Pulmonary artery endothelial cell (primary cell): ENCODE results near the gene SERBP1. TPM values are rescaled to one million over a fixed set of nuclear protein-coding genes. Genes with fewer than 3 reads are reported as not detected.
"Not testable (repeated sequence)": the region's sequence is repeated elsewhere in the genome, so short reads cannot be mapped to it uniquely, and the experiment has no call there.

Source experiments
- DNase-seq: peaks from one replicate; pipeline ENCODE4 v3.0.0-alpha.2; 2011; ENCODE audit warnings: low read depth, low spot score
- total RNA-seq: library from RNA; depleted of rRNA; stranded (reverse); fragments of >200 nt; gene quantifications from 2 replicates; pipeline ENCODE4 v1.2.3, GENCODE V29; 2014

Gene SERBP1
- total RNA-seq, 1 donor from 2014 or later = 349 TPM

DNA sequence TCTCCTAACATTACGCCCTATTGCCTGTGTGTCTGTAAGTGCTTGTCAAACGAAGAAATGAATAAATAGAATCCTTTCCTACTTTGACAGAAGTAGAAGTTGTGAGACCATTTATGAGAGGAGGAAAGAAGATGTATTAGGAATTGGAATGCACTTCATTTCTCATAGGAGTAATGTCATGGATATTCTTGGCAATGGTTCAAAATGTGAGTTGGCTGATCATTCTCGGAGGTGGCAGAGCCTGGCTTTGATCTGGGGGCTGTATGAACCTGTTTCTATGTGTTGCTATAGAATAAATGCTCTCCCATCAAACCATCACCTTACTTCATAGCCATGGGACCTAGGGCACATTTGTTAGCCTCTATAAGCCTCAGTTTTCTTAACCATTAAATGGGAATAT lies 10.1 kb upstream of the SERBP1 start:
- DNase-seq = no peak

DNA sequence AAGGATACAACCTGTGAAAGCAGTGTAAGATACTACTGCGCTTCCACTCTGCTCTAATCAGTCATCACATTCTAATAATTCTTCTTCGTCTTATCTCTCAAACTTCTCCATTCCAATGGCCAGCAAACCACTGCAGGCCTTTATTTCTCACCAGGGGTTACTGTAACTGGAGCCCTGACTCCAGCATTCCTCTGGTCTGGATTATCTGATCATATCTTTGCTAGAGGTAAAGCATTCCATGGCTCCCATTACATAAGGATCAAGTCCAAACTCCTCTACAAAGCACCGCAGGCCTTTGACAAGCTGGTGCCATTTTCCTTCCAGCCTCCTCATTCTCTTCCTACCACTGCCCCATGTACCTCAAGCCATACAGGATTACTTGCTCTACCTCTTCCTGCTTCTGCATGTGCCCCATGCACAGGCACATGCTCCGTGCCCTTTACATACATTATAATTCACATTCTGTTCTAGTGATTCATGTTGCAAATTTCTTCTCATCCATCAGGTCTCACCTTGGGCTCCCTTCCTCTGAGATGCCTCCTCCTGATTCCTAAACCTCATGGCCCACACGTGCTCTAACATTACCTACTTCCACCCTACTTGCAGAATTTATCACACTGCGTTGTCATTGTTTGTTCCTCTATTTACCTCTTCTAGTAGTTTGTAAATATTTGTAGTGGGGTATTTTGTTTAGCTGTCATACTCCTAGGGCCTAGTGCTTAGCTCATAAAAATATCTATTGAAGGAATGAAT lies 9.3 kb upstream of the SERBP1 start:
- DNase-seq = no peak

DNA sequence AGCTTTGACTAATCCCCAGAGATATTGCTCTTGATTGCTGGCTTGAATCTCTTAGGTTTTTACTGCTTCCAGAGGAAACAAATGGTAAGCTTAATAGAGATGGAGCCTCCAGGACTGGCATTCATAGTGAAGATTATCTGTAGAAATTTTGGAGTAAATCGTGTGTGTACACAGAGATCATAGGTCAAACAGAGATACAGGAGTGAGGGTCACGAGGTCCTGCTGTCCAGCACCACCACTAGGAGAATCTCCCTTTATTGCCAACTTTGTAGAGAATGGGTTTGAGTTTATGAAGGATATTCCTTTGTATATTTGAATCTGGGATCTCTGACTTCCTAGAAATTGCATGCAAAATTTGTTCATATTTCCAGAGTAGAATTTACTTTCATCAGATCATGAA lies 7.8 kb upstream of the SERBP1 start:
- DNase-seq = no peak

DNA sequence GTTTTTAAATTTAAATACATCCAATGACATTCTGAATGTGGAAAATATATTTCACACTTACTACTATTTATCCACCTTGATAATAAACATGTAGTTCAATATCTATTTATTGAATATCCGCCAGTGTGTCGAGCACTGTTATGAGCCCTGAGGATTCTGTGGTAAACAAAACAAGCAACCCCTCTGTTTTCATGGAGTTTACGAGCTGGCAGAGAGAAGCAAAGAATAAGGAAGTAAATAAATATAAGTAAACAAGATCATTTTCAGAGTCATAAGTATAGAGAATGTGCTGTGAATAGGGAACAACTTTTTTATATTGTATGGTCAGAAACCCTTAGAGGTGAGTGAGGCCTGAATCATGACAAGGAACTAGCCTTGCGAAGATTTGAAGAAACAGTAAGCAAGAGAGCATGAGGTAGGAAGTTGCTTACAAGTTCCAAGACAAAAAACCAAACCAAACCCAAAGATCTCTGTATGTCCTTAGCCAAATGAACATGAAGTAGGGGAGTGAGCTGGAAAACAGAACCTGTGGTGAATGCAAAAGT lies 6.4 kb upstream of the SERBP1 start:
- no peak for DNase-seq

DNA sequence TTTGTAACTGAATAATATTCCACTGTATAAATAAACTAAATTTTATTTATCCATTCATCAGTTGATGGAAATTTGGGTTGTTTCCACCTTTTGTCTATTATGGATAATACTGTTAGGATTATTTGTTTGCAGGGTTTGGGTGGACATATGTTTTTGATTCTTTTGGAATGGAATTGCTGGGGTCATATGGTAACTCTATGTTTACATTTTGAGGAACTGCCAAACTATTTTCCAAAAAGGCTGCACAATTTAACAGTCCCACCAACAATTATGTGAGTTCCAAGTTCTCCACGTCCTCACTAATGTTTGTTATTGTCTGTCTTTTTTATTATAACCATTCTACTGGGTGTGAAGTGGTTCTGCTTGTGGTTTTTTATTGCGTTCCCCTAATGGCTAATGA lies 4.3 kb upstream of the SERBP1 start:
- no peak for DNase-seq

DNA sequence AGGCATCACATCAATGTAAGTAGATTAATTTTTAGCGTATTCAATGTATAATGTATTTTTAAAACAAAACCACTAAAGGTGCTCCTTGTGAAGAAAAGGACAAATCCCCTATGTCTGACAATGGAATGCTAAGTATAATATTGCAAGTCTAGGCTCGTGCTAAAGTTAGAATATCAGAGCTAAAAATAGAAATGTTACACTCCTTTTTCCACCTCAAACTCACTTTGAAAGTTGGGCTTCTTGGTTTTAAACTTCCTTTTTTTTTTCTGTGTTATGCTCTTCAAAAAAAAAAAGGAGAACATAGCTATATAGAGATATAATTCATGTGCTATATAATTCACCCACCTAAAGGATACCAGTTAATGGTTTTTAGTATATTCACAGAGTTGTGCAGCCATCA lies 3.6 kb upstream of the SERBP1 start:
- no peak for DNase-seq

DNA sequence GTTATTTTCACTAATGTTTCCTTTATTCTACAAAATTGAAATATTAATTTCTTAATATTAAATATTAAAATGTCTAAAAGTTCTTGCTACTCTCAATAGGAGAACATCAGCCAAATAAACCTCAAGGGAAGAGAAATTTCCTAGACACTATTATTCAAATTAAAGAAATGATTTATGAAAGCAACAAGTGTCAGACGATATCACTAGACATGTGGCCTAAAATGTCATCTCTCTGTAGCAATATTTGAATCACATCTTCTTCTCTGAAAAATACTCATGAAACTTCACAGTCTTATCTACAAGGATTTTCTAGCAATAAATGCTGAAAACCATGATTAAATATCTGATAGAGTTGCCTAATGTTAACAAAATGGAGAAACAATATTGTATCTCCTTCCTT lies 2.5 kb upstream of the SERBP1 start:
- no peak for DNase-seq

DNA sequence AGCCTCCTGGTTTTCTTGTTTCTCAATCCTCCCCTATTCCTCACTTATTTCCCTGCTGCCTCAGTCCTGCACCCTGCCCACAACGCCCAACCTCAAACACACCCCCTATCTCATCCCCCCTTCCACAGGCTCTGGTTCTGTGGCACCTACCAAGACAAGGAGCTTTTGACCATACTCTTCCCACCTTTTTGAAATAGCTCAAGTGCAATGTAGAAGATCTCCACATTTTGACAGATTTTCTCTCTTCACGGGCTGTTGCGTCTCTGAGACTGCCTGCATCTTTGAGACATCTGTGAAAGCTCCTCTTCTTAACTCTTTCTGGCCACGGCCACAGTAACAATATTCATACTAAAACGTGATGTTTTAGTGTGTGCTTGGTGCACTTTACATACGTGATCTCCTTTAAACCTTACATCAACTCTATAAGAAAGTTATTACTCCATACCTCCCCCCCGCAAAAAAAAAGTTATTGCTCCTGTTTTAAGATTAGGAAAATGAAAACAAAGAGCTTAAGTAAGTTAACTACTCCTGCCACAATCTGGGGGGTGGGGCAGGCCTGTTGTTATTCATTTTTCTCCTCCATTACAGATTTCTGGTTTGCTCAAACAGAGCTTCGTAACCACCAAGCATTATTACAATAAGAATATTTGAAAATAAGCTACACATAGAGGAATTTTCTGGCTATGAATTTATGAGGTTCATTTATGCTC lies 1.8 kb upstream of the SERBP1 start:
- DNase-seq = no peak

DNA sequence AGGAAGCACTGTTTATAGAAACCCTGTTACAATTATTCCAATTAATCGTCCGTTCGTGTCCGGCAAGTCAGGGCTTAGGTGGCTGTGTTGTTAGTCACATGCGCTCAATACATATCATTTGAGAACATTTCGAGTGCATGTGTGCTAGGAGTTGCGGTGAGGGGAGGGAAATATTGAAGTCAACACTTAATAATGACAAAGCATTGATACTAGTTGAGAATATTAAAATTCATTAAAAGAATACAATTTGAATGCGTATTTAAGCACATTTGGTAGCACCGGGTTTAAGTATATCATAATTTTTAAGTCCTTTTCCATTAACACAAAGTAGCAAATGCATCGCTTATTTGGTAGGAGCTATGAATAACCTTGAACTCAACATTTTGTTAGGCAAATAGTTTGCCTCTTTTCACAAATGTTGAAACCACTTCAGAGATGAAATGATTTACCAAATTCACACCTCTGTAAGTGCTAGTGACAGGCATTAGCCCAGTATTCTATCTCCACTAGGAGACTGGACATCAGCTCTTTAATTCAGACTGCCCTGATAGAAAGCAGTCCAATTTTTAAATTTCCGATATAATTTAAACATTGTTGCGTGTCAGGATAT lies 1.1 kb upstream of the SERBP1 start:
- no peak for DNase-seq

DNA sequence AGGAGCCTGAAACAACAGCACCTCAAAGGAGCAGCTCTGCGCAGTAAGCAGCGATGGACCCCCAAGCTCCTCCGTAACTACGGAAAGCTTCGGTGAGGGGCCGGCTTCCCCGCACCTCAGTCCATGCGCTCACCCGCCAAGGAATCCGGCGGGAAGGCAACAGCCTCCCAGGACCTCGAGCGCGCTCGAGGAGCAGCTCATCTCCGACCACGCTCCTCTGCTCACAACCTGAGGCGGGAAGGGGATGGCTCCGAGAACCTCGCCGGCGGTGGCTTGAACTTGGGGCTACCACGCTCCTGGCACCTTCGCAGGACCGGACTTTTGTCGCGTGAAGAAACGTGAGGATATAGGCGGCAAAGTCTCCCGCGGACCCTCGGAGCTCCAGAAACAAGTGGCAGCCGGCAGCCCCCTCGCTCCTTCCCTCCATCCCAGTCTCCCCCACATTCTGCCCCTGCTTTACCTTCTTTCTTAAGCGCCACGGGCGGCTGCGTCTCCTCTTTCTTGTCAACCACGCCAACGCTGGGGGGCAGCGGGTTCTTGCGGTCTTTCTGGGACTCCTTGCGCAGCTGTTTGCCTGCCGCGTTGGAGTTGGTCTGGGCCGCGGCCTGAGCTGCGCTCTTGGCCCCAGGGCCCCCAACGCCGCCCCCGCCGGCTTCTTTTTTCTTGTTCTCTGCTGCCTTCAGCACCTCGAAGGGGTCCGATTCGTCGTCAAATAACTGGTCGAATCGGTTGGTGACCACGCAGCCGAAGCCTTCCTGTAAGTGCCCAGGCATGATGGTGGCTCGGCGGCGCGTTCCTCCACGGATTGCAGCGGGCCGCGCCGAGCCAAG lies 459 bp downstream of the SERBP1 start:
- DNase-seq = no peak

DNA sequence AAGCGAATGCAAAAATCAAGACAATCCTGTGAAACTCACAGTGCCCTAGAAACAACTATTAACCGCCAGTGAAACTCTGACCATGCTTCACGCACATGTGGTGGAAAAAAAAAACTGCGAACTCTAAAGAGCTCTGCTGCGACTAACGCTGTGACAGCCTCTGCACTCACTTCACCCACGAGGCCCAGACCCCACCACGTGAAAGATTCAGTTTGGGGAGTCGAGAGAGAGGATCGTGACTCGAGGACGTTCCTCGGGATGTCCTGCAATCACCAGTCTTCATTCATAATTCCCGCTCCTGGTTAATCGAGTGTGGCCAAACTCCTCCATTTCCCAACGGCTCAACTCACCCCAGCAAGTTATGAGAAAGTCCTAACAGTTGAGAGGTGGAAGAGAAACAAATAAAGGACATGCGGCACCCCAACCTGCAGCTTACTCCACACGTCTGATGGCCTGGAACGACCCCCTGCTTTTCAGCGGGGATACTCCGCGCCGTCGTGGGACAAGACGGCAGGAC lies 1.1 kb downstream of the SERBP1 start:
- no peak for DNase-seq

DNA sequence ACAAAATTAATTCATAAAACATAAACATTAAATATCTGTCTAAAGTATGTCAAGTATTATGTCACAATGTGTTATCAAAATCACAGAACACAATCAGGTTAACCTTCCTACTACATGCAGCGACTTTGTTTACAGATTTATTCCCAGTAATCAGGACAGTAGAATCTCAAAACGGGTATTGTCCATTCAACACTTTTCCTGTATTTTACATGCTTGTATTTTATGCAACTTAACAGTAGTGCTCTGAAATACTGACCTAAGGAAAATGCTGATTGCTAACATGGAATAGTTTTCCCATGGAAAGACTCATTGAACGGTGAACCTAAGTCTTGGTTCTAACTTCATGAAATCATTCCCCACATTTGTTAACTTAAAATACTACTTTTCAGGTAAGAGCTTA lies 2.3 kb downstream of the SERBP1 start:
- DNase-seq = no peak

DNA sequence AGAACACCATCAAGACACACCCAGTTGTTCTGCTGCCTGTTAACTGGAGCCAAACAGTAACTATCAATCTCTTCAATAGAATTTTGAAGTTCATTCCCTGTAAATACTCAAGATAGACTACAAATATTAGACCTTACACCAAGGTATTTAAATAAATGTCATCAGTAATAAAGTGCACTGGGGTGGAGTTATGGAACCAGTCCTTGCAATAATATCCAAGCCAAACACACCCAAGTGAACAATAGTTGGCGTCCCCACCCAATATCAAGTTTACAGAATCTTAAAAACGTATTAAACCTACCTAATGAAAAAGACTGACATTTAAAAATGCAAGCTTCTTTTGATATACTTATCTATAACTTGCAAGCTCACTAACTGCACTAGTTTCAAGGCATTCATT lies 2.7 kb downstream of the SERBP1 start:
- DNase-seq = no peak

DNA sequence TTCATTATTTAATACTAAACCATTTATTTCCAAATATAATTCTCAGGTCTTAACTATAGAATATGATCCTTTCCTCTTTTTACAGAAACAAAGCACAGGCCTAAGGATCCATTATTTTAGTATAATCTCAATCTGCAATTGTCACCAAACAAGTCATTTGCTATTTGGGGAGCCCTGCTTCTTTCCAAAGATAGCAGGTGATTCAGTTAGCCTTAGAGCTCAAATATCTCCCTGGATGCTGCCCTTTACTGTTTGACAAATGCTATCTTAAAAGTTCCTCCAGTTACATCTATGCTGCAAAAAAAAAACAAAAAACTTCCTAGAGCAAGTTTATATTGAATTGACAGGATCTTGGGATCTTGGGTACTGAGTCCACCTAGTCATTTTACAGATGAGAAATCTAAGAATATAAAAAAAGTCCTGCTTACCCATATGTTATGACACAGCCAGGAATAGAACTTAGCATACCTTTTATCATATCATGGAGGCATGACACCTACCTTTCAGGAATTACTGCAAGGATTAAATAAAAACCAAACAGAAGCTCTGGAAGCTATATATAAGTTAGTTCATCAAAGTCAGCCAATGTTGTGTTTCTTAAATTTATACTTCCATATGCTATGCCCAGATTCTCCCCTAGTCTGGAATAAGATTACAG lies 9.2 kb downstream of the SERBP1 start:
- DNase-seq = no peak

DNA sequence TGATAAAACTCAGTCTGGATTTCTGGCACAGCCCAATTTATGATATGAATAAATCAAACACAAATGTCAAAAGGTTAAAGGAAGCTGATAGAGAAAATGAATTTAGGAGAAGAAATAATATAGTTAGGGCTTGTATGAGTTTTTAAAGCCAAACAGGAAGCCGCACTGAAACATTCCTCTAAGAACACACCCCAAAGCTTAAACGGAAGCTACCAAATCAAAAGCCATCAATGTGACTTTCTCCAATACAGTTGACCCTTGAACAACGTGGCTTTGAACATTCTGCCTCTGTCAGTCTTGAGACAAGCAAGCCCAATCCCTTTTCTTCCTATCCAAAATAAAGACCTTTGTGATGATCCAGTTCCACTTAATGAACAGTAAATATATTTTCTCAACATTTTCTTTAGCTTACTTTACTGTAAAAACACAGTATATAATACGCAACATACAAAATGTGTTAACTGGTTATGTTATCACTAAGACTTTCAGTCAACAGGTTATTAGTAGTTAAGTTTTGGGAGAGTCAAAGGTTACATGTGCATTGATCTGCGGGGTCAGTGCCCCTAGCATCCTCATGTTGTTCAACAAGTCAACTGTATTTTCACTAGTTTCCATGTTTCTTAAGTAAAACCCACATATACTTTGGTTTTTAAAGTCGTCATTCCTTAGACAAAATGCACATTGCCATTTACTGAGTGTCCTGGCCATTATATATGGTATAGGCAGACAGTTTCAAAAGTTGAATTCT lies 11.2 kb downstream of the SERBP1 start:
- DNase-seq = no peak

DNA sequence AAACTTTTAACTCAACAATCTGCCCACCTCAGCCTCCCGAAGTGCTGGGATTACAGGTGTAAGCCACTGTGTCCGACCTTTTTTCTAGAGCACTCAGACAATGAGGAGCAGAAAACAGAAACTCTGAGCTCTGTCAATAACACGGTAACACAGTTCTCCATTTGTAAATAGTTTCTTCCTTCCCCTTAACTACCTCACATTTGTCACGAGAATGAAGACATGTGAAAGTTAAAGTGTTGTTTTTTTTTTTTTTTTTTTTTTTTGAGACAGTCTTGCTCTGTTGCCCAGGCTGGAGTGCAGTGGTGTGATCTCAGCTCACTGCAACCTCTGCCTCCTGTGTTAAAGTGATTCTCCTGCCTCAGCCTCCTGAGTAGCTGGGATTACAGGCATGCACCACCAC lies 12.5 kb downstream of the SERBP1 start:
- DNase-seq = not testable (repeated sequence)

DNA sequence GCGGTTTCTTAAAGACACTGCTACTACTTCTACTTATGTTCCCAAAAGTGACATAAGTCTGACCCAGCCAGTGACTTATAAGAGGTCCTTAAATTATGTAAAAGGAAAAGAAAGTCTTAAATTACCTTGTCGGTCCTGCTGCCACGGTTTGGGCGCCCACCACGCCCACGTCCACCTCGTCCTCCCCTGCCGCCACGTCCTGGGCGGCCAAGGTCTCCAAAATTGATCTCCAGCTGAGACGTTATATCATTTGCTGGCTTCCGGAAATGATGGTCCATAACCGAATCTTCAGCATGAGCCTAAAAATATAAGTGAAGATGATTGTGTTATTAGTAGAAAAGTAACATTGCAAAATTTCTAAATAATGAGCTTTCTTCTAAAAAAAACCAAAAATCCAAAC lies 15.2 kb downstream of the SERBP1 start:
- no peak for DNase-seq

DNA sequence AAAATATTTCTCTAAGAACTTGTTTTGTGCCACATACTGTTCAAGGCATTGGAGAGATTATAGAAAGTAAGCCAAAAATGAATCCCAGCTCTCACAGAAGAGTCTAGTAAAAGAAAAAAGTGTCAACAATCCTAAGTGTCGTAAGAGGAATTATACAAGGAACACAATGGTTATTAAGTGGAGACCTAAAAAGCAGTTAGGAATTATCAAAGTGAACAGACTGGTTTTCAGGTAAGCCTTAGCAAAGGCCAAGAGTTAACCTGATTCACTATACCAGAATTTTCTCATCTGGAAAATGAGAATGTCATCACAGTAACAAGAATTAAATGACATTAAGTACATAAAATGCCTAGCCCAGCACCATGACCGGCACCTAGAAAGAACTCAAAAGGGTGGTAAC lies 15.6 kb downstream of the SERBP1 start:
- DNase-seq = no peak

DNA sequence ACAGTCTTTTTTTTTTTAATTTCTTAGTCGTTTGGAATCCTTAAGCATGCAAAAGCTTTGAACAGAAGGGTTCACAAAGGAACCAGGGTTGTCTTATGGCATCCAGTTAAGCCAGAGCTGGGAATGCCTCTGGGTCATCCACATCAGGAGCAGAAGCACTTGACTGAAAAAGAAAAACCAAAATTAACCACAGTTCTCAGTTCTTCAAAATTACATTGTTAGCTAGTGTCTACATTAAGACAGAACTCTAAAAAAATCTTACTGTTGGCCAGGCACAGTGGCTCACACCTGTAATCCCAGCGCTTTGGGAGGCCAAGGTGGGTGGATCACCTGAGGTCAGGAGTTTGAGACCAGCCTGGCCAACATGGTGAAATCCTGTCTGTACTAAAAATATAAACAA lies 17.1 kb downstream of the SERBP1 start:
- DNase-seq = not testable (repeated sequence)

DNA sequence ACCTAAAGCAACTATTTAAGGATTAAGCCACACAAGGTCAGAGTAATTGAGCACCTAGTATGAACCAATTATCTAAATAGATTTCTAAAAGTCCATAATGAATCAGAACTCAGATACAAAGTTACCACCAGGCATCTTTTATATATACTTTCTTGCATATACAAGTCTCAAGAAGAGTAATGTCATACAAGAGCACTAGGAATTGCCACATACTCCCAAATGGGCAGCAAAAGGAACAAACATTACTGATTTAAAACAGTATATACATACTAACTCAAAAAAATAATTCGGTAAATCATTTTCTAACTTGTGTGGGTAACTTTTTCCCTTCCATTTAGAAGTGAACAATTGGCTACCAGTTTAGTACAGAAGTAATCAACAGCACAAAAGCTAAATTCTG lies 22.1 kb downstream of the SERBP1 start:
- no peak for DNase-seq
